Smooth muscle cell (in vitro differentiated cells): ENCODE results near the gene OR52I2. TPM values are rescaled to one million over a fixed set of nuclear protein-coding genes. Genes with fewer than 3 reads are reported as not detected.

Source experiments
- DNase-seq: peaks from one replicate; lab custom pipeline; 2025; ENCODE audit not compliant: unreplicated experiment; lab: John Stamatoyannopoulos, UW
- H2AFZ ChIP-seq: fragments of 200-600 bp; sonication (generic); 2 replicates; pipeline ENCODE4 v1.6.0; 2016; ENCODE audit warnings: antibody characterized with exemption, low read depth, mild to moderate bottlenecking
- H3F3A ChIP-seq: fragments of 200-600 bp; sonication (generic); 2 replicates; pipeline ENCODE4 v1.6.0; 2017; ENCODE audit warnings: antibody characterized with exemption, low read depth
- H3K27ac ChIP-seq: fragments of 200-600 bp; sonication (generic); 2 replicates; pipeline ENCODE4 v1.5.1; 2016; ENCODE audit warnings: low read depth, mild to moderate bottlenecking
- H3K27me3 ChIP-seq: fragments of 200-600 bp; sonication (generic); 2 replicates; pipeline ENCODE4 v1.6.1; 2016; ENCODE audit warnings: low read depth, mild to moderate bottlenecking
- H3K36me3 ChIP-seq: fragments of 200-600 bp; sonication (generic); 2 replicates; pipeline ENCODE4 v1.5.1; 2016; ENCODE audit warnings: low read depth
- H3K4me1 ChIP-seq: fragments of 200-600 bp; sonication (generic); 2 replicates; pipeline ENCODE4 v1.5.1; 2016; ENCODE audit warnings: low read depth
- H3K4me2 ChIP-seq: fragments of 200-600 bp; sonication (generic); 2 replicates; pipeline ENCODE4 v1.6.0; 2016; ENCODE audit warnings: mild to moderate bottlenecking
- H3K4me3 ChIP-seq: fragments of 200-600 bp; sonication (generic); 2 replicates; pipeline ENCODE4 v1.5.1; 2016; ENCODE audit warnings: mild to moderate bottlenecking
- H3K79me2 ChIP-seq: fragments of 200-600 bp; sonication (generic); 2 replicates; pipeline ENCODE4 v1.6.0; 2016; ENCODE audit warnings: low read depth, mild to moderate bottlenecking
- H3K9ac ChIP-seq: fragments of 200-600 bp; sonication (generic); 2 replicates; pipeline ENCODE4 v1.6.0; 2016; ENCODE audit warnings: low read depth
- H3K9me3 ChIP-seq: fragments of 200-600 bp; sonication (generic); replicated peaks from 2 replicates; pipeline ENCODE4 v1.5.1; 2016; ENCODE audit warnings: low read depth
- H4K20me1 ChIP-seq: fragments of 200-600 bp; sonication (generic); 2 replicates; pipeline ENCODE4 v1.6.0; 2016; ENCODE audit warnings: low read depth
- WGBS: methylation state at CpG from one replicate; pipeline ENCODE4 v1.1.7; 2016; ENCODE audit warnings: low lambda C conversion rate; 5-methylcytosine and 5-hydroxymethylcytosine counted together
- polyA plus RNA-seq: library from polyadenylated mRNA; unstranded; fragments of >200 nt; fragmentation: Nextera tagmentation; extraction: Ambion mirVana; gene quantifications from 2 replicates; pipeline ENCODE4 v1.2.1, GENCODE V29; 2016
- total RNA-seq: library from RNA; depleted of rRNA; stranded (reverse); fragments of >200 nt; gene quantifications from 2 replicates; pipeline ENCODE4 v1.2.3, GENCODE V29; 2014
- TF ChIP-seq, protein P1 (sequence below): fragments of 200-600 bp; sonication (generic); IDR thresholded peaks from 2 replicates; pipeline ENCODE4 v1.5.1; 2017; ENCODE audit warnings: borderline replicate concordance, mild to moderate bottlenecking, antibody characterized with exemption; ENCODE audit not compliant: insufficient read depth, poor library complexity, severe bottlenecking

The OR52I2 gene
- total and polyA plus RNA-seq, 2 experiments from 2014 or later, result not detected

- Histone ChIP-seq H3K36me3 (no peaks in the 10 kb centered on the region), H3K4me1 (peaks cover 4% of the 10 kb centered on the region), H3K4me3 (peak within 1 kb of the TSS; percentile 71), H4K20me1 (no peaks in the 10 kb centered on the region), H3K4me2 (peak within 1 kb of the TSS; percentile 90), H3F3A (no peaks in the 10 kb centered on the region), H3K79me2 (no peaks in the 10 kb centered on the region), H3K27ac (peak within 1 kb of the TSS; percentile 76), H3K27me3 (no peaks in the 10 kb centered on the region), H3K9me3 (no peaks in the 10 kb centered on the region), H2AFZ (peak within 1 kb of the TSS; percentile 97), H3K9ac (peak within 1 kb of the TSS; percentile 74)
- peak; percentile 82 for DNase-seq
- WGBS, result 4% methylated on average over 42 of the region's 43 CpGs
- TF ChIP-seq, protein P1, sequence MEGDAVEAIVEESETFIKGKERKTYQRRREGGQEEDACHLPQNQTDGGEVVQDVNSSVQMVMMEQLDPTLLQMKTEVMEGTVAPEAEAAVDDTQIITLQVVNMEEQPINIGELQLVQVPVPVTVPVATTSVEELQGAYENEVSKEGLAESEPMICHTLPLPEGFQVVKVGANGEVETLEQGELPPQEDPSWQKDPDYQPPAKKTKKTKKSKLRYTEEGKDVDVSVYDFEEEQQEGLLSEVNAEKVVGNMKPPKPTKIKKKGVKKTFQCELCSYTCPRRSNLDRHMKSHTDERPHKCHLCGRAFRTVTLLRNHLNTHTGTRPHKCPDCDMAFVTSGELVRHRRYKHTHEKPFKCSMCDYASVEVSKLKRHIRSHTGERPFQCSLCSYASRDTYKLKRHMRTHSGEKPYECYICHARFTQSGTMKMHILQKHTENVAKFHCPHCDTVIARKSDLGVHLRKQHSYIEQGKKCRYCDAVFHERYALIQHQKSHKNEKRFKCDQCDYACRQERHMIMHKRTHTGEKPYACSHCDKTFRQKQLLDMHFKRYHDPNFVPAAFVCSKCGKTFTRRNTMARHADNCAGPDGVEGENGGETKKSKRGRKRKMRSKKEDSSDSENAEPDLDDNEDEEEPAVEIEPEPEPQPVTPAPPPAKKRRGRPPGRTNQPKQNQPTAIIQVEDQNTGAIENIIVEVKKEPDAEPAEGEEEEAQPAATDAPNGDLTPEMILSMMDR, result no peak
These were observed 26.5 kb downstream of the OR52I2 start, which contains the start of gene TRIM68 for GRCh38 chr11:4607781-4608666. Gene TRIM68, minus strand, starts transcription at chr11:4608231. Its CDS starts 2,727 bp downstream, at chr11:4605504.

DNA sequence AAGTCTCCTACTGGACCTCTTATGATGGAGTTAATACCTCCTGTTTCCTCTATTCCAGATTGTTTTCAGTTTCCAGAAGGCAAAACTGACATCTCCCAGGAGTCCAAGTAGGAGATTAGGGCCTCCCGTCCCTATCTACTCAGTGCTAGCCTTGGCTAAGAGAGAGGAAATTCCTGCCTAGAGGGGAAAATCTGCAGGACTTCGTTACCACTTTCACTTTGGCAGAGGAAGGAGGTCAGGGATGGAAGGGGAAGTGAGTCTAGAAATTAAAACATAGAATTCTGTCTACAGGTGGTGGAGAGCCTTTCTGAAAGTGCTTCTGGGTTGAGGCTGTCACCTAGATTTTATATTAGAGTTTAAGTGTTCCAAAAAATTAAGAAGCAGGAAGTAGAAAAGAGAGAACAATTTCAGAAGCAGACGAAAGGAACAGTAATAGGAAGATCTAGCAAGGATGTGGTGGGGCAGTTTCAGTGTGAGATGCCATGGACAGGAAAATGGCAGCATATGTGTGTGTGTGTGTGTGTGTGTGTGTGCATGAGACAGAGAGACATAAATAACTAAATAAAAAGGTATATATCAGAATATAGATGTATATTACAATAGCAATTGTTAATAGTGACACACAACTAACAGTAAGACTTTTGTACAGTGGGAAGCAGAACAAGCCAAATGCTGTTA lies 28.9 kb downstream of the OR52I2 start:
- TF ChIP-seq, protein P1, result no peak
- no peaks in the 10 kb centered on the region for H3K27me3 ChIP-seq
- no peaks in the 10 kb centered on the region for H3K9me3 ChIP-seq
- peaks cover 4% of the 10 kb centered on the region for H3K4me1 ChIP-seq
- no peaks in the 10 kb centered on the region for H3K36me3 ChIP-seq
- no peak overlapping the region for H3K4me2 ChIP-seq
- no peak overlapping the region for H3K4me3 ChIP-seq
- H3K27ac ChIP-seq, result no peak overlapping the region
- 44% methylated on average over 3 of the region's 3 CpGs for WGBS
- H3K79me2 ChIP-seq, result no peaks in the 10 kb centered on the region
- no peak for DNase-seq
- H4K20me1 ChIP-seq, result no peaks in the 10 kb centered on the region
- no peaks in the 10 kb centered on the region for H3F3A ChIP-seq
- H2AFZ ChIP-seq, result peak overlapping the region; percentile 88
- H3K9ac ChIP-seq, result no peak overlapping the region

DNA sequence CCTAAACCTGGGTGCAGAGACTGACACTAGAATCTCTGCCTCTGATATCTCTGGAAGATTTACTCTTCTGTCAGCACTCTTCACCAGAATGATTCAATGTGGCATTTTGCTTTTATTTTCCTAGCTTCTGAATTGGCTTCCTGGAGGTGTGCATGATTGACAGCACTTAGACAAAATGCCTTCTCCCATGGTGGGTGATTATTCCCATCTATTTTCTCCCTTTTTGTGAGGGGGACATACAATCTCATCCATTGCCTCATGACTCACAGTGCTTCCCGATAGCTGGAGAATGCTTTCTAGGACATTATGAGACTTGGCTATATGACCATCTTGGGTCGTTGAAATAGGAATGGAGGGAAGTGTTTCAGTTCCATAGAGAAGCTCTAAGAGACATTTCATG lies 30.4 kb downstream of the OR52I2 start:
- Histone ChIP-seq H3K36me3 (no peaks in the 10 kb centered on the region), H3K4me2 (no peak overlapping the region), H3K27ac (no peak overlapping the region), H3F3A (no peaks in the 10 kb centered on the region), H3K4me1 (peaks cover 3% of the 10 kb centered on the region), H4K20me1 (no peaks in the 10 kb centered on the region), H3K9ac (no peak overlapping the region), H2AFZ (no peak overlapping the region), H3K9me3 (no peaks in the 10 kb centered on the region), H3K4me3 (no peak overlapping the region), H3K27me3 (no peaks in the 10 kb centered on the region), H3K79me2 (no peaks in the 10 kb centered on the region)
- TF ChIP-seq, protein P1, result no peak
- DNase-seq, result no peak
- WGBS, result 97% methylated on average over 2 of the region's 2 CpGs
